Erythroblast (primary cell): ENCODE results near the gene MINDY4.
"Not testable (repeated sequence)": the region's sequence is repeated elsewhere in the genome, so short reads cannot be mapped to it uniquely, and the experiment has no call there.

ENCODE experiments used
- DNase-seq, 2 experiments: peaks; one replicate each; lab custom pipeline; 2025; lab: John Stamatoyannopoulos, UW
- GATA1 ChIP-seq: IDR thresholded peaks from 2 replicates; pipeline ENCODE4 v1.6.1; 2011; ENCODE audit warnings: low read depth, mild to moderate bottlenecking, control low read depth, low read length, moderate library complexity
- POLR2A ChIP-seq: IDR thresholded peaks from 2 replicates; pipeline ENCODE4 v1.6.1; 2011; ENCODE audit warnings: mild to moderate bottlenecking, low read length

Gene MINDY4

GRCh38 chr7:30795161-30795948 lies 24.1 kb downstream of the MINDY4 start:
- DNase-seq, result no peak
- TF ChIP-seq POLR2A (no peak), GATA1 (no peak)

GRCh38 chr7:30796105-30796869 lies 25.1 kb downstream of the MINDY4 start:
- TF ChIP-seq GATA1 (no peak), POLR2A (no peak)
- DNase-seq, result no peak

DNA sequence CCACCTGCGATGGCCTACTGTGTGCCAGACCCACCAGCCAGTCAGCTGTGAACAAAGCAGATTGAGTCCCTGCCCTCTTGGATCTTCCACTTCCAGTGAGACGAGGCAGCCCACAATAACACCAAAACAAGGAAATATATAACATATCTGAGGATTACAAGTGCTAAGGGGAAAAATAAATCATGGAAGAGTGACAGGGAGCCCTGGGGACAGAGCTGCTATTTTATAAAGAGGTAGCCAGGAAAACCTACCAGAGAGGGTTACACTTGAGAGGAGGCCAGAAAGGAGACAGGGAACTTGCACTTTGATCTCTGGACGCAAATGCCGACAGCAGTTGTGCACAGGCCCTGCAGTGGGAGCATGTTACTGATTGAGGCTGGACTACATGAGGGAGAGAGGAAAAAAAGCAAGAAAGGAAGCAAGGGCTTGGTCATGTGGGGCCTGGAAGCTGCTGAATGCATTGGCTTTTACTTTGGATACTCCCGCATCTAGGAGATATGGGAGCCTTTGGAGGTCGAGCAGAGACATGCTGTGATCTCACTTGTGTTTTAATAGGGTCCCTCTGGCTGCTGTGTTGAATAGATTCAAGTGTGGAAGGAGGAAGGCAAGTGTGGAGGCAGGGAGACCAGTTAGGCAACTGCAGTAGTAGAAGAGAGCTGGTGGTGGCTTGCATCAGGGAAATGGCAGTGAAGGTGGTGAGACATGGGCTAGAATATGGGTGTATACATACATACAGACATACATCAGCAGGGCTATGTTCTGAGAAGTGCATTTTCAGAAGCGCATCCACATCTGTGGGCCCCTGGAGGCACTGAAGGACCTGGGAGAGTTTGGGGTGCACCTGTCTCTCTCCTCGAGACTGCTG lies 26.2 kb downstream of the MINDY4 start:
- TF ChIP-seq POLR2A (no peak), GATA1 (no peak)
- DNase-seq, result no peak

- no peak for TF ChIP-seq POLR2A
- no peak for TF ChIP-seq GATA1
- DNase-seq, result no peak
These were observed 28.2 kb downstream of the MINDY4 start for GRCh38 chr7:30799206-30799975.

DNA sequence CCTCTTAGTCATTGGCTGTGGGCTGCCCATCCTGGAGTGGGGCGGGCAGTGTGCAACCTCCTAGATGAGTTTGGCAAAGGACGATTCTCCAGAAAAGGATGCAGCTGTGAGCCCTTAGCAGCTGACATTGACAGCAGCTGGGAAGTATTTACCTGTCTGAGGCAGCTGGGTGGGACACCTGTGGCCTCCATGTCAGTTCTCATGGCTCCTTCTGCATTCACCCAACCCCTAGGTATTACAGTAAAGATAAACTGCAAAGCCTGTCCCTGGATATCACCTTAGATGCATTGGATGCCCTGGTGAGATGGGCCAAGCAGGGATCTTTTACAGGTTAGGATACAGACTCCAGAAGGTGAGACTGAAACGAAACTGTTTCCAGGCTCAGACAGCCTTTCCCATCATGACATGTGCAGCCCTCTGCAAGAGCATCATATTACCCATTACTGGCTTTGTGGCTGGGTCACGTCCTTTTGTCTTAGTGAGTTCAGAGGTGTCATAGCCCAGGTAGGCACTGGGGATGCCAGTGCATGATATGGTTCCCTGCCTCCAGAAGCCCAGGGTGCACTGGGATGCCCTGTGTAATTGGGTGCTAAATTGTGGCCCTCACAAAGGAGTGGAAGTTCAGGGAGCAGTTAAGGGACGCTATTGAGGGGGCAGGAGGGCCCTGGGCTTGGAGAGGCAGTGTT lies 28.9 kb downstream of the MINDY4 start:
- DNase-seq, result no peak
- no peak for TF ChIP-seq POLR2A
- no peak for TF ChIP-seq GATA1

DNA sequence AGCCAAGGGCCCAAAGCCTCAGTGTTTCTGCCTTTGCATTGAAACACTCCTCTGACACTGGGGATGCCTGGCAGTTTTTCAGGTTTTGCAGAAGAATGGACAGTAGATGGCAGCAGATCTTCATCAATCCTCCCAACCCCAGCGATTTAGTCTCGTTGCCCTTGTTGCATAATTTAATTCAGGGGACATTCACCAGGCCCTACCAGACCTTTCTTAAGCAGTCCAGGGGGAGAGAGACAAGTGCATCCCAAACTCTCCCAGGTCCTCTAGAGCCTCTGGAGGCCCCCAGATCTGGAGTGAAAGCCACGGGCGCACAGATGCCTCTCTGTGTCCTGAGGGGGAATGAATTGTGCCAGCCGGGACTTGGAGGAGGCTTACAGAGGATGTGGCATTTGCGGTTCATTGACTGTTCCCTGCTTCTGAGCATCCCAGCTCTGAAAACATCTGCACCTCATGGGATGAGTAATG lies 29.6 kb downstream of the MINDY4 start:
- DNase-seq, result peak; percentile 70 to 82

DNA sequence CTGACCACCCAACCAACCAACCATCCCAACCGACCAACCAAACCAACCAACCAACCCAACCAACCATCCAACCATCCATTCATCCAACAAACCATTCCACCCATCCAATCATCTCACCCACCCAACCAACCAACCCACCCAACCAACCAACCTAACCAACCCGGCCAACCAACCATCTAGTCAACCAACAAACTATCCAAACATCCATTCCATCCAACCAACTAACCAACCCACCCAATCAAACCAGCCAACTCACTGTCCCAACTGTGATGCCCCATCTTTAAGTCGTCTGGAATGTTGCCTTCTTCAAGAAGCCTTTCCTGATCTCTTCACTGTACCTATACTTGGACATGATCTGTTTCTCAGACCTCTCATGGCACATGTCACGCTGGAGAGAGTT lies 31.6 kb downstream of the MINDY4 start:
- no peak for TF ChIP-seq GATA1
- TF ChIP-seq POLR2A, result no peak
- DNase-seq, result no peak

More for the DNA sequence above, 29.6 kb downstream of the MINDY4 start:
- TF ChIP-seq GATA1 (no peak), POLR2A (no peak)

DNA sequence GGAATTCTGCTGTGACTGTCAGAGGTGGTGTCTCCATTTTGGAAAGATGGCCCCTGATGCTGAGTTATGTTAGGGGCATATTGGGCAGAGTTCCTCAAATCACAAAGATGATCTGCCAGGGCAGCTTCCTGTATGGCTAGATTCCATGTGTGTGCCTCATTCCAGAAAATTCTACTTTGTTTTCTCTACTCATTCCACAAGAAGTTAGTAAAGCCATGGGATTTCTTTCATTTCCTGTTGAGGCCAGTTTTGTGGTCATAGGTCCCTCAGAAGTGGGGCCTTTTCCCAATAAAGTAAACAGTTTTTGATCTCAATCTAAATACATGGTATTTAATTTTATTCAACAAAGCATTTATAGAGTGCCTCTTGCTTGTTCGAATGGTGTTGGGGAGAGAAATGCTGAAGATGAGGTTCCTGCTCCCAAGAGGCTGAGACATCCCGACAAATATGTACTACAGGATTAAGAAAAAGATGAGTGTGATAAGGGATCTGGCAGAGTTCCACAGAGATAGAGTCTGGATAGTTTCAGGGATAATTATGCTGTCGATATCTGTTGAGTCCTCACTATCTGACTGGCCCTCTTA lies 33.0 kb downstream of the MINDY4 start:
- DNase-seq, result no peak
- no peak for TF ChIP-seq GATA1
- TF ChIP-seq POLR2A, result no peak

GRCh38 chr7:30805081-30805691 lies 34.0 kb downstream of the MINDY4 start:
- no peak for DNase-seq

GRCh38 chr7:30805931-30806330 lies 34.7 kb downstream of the MINDY4 start:
- no peak for DNase-seq
- TF ChIP-seq POLR2A (no peak), GATA1 (no peak)

More at GRCh38 chr7:30805081-30805691, 34.0 kb downstream of the MINDY4 start:
- TF ChIP-seq GATA1, result no peak
- no peak for TF ChIP-seq POLR2A

- DNase-seq, result peak; percentile 51 to 66
These were observed 36.3 kb downstream of the MINDY4 start for GRCh38 chr7:30807477-30807876.

DNA sequence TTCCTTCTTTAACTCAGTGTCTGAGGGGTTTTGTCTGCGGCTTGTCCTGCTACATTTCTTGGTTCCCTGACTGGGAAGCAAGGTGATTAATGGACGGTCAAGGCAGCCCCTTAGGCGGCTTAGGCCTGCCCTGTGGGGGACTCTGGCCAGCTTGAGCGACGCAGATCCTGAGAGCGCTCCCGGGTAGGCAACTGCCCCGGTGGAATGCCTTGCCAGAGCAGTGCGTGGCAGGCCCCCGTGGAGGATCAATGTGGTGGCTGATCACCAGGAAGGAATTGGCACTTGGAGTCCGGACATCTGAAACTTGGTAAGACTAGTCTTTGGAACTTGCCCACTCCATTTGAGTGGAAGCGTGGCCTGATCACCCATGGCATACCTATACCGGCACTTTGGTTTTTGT lies 36.7 kb downstream of the MINDY4 start:
- not testable (repeated sequence) for DNase-seq
